H1 (cell line): ENCODE data around the gene INO80C.

Source experiments
- CBX8 ChIP-seq: fragments of 300-800, 300-1000 bp; sonication (generic); IDR thresholded peaks from 2 replicates; pipeline ENCODE4 v1.7.1; 2016; ENCODE audit warnings: low read depth, low read length, borderline replicate concordance
- EGR1 ChIP-seq: IDR thresholded peaks from 2 replicates; pipeline ENCODE4 v1.6.1; 2011; ENCODE audit warnings: low read depth, low read length, borderline replicate concordance
- EZH2 ChIP-seq: fragments of 200-600 bp; sonication (generic); IDR thresholded peaks from 2 replicates; pipeline ENCODE4 v1.7.1; 2012; ENCODE audit warnings: low read depth, mild to moderate bottlenecking, moderate library complexity, low read length, inconsistent platforms; ENCODE audit not compliant: severe bottlenecking
- GABPA ChIP-seq: IDR thresholded peaks from 2 replicates; pipeline ENCODE4 v1.6.1; 2011; ENCODE audit warnings: mild to moderate bottlenecking, low read length, moderate library complexity, borderline replicate concordance; ENCODE audit not compliant: insufficient read depth
- JUN ChIP-seq: IDR thresholded peaks from 2 replicates; pipeline ENCODE4 v1.6.1; 2011; ENCODE audit warnings: low read depth, mild to moderate bottlenecking, improper control_type of control experiment, low read length
- MAFK ChIP-seq: IDR thresholded peaks from 2 replicates; pipeline ENCODE4 v1.6.1; 2012; ENCODE audit warnings: low read depth, mild to moderate bottlenecking, improper control_type of control experiment, low read length
- NRF1 ChIP-seq: IDR thresholded peaks from 2 replicates; pipeline ENCODE4 v1.6.1; 2011; ENCODE audit warnings: mild to moderate bottlenecking, low read depth, low read length, improper control_type of control experiment
- POLR2A ChIP-seq, 2 experiments: IDR thresholded peaks; 1 replicate in 1 of 2; 2 replicates in 1 of 2; pipeline ENCODE4 v1.6.1; 2011; ENCODE audit warnings: low read depth in 2 of 2, low read length in 2 of 2, mild to moderate bottlenecking in 2 of 2; ENCODE audit errors: control extremely low read depth in 1 of 2
- SP1 ChIP-seq: IDR thresholded peaks from 2 replicates; pipeline ENCODE4 v1.6.1; 2011; ENCODE audit warnings: low read depth, low read length
- TAF1 ChIP-seq: IDR thresholded peaks from 2 replicates; pipeline ENCODE4 v1.6.1; 2011; ENCODE audit warnings: mild to moderate bottlenecking, low read depth, low read length
- TF ChIP-seq, protein P1 (sequence below), 3 experiments: IDR thresholded peaks; 1 replicate in 2 of 3; 2 replicates in 1 of 3; pipeline versions ENCODE4 v1.5.1 to v1.6.1; 2011; ENCODE audit warnings: low read length in 3 of 3, mild to moderate bottlenecking in 3 of 3, inconsistent platforms in 2 of 3, low read depth in 1 of 3, moderate library complexity in 1 of 3; ENCODE audit not compliant: insufficient read depth in 1 of 3; ENCODE audit errors: control extremely low read depth in 1 of 3
- TF ChIP-seq, protein P2 (sequence below): IDR thresholded peaks from 2 replicates; pipeline ENCODE4 v1.6.1; 2012; ENCODE audit warnings: inconsistent platforms

DNA sequence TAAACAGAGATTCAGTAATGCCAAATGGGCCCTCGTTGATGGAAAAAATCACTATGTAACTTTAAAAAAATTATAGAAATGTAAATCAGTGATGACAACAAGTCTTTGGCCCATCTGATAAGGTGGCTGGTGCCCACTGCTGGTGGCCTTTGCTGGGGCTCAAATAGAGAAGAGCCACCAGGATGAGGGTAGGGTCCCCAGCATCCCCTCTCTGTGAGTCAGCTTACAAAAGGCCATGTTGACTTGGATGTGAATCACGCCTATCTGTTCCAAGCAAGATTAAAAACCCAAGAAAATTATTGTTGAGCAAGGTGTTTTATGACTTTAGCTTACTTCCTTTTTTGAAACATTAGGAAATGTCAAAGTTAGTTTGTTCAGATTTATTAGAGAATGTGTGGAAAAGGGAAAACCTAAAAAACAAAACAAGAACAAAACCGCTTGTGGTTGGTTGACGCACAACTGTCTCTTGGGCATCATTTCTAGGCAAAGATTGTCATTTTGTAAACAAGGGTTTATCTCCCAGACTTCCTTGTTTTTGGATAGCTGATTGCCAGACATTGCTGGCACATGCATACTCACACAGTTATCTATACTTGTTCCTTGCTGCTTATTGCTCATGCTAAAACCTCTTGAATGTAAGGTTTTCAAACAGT is 66.9 kb downstream of the INO80C start:
- TF ChIP-seq EZH2 = no peak
- TF ChIP-seq, protein P1, sequence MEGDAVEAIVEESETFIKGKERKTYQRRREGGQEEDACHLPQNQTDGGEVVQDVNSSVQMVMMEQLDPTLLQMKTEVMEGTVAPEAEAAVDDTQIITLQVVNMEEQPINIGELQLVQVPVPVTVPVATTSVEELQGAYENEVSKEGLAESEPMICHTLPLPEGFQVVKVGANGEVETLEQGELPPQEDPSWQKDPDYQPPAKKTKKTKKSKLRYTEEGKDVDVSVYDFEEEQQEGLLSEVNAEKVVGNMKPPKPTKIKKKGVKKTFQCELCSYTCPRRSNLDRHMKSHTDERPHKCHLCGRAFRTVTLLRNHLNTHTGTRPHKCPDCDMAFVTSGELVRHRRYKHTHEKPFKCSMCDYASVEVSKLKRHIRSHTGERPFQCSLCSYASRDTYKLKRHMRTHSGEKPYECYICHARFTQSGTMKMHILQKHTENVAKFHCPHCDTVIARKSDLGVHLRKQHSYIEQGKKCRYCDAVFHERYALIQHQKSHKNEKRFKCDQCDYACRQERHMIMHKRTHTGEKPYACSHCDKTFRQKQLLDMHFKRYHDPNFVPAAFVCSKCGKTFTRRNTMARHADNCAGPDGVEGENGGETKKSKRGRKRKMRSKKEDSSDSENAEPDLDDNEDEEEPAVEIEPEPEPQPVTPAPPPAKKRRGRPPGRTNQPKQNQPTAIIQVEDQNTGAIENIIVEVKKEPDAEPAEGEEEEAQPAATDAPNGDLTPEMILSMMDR (IDR thresholded peaks at IDR 0.05; ENCODE audit: control extremely low read depth in 1 of 3, insufficient read depth in 1 of 3, low read depth in 1 of 3, low read length in 3 of 3) = no peak
- TF ChIP-seq GABPA = no peak
- no peak for TF ChIP-seq TAF1
- no peak for TF ChIP-seq NRF1
- TF ChIP-seq, protein P2, sequence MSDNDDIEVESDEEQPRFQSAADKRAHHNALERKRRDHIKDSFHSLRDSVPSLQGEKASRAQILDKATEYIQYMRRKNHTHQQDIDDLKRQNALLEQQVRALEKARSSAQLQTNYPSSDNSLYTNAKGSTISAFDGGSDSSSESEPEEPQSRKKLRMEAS = no peak
- no peak for TF ChIP-seq JUN
- no peak for TF ChIP-seq POLR2A (IDR thresholded peaks at IDR 0.05; ENCODE audit: control extremely low read depth in 1 of 2, low read depth in 2 of 2, low read length in 2 of 2)
- TF ChIP-seq EGR1 = no peak
- no peak for TF ChIP-seq MAFK
- TF ChIP-seq CBX8 = no peak
- no peak for TF ChIP-seq SP1
